OCI-LY7 (cell line): Measurements from ENCODE around the gene GABARAPL1.

ENCODE experiments used
- CTCF ChIP-seq: fragments of 200-600 bp; sonication (generic); conservative IDR thresholded peaks from 2 replicates; pipeline ENCODE4 v1.5.1; 2014; ENCODE audit warnings: mild to moderate bottlenecking, antibody characterized with exemption, low read length, moderate library complexity, mixed read lengths
- EZH2phosphoT487 ChIP-seq: fragments of 200-600 bp; sonication (generic); IDR thresholded peaks from 2 replicates; pipeline ENCODE4 v1.6.1; 2018; ENCODE audit warnings: low read depth, borderline replicate concordance, mild to moderate bottlenecking, mixed run types, antibody characterized with exemption, low read length, moderate library complexity, mixed read lengths

- TF ChIP-seq CTCF (no peak), EZH2phosphoT487 (no peak)
Measured at GRCh38 chr12:10165421-10165820, 47.3 kb upstream of the GABARAPL1 start.
